ENCODE data around the gene CLDND2.

Gene CLDND2

DNA sequence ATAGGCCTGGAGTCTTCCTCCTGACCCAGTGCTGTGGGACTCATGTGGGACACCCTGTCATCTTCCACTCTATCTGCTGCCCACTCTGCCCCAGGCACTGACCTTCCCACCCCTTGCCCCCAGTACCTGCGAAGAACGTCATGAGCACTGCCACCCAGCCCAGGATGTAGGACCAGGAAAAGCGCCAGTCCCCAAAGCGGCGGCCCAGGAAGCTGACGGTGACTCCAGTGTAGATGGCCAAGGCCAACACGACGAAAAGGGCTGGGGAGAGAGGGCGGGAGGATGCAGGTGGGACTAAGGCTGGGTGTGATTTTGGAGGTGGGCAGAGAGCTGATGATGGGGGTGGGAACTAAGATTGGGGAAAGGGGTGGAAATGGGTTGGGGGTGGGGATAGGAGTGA is 11.6 kb upstream of the CLDND2 start:
- no peak overlapping the region for H3K27ac ChIP-seq (ENCODE audit: poor library complexity, severe bottlenecking)
- no peaks in the 10 kb centered on the region for H3K9me3 ChIP-seq (ENCODE audit: severe bottlenecking)
- no peaks in the 10 kb centered on the region for H3K4me1 ChIP-seq (ENCODE audit: insufficient read depth, poor library complexity, severe bottlenecking)
- DNase-seq (ENCODE audit: low spot score): no peak
- TF ChIP-seq, protein P1, sequence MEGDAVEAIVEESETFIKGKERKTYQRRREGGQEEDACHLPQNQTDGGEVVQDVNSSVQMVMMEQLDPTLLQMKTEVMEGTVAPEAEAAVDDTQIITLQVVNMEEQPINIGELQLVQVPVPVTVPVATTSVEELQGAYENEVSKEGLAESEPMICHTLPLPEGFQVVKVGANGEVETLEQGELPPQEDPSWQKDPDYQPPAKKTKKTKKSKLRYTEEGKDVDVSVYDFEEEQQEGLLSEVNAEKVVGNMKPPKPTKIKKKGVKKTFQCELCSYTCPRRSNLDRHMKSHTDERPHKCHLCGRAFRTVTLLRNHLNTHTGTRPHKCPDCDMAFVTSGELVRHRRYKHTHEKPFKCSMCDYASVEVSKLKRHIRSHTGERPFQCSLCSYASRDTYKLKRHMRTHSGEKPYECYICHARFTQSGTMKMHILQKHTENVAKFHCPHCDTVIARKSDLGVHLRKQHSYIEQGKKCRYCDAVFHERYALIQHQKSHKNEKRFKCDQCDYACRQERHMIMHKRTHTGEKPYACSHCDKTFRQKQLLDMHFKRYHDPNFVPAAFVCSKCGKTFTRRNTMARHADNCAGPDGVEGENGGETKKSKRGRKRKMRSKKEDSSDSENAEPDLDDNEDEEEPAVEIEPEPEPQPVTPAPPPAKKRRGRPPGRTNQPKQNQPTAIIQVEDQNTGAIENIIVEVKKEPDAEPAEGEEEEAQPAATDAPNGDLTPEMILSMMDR (IDR thresholded peaks at IDR 0.05; ENCODE audit: poor library complexity, severe bottlenecking): no peak
- H3K27me3 ChIP-seq (ENCODE audit: insufficient read depth, poor library complexity, severe bottlenecking): no peaks in the 10 kb centered on the region
- H3K4me3 ChIP-seq (ENCODE audit: severe bottlenecking): no peak overlapping the region
- H3K36me3 ChIP-seq (ENCODE audit: low read depth): no peaks in the 10 kb centered on the region
- no peak for ATAC-seq (ENCODE audit: low read depth)

DNA sequence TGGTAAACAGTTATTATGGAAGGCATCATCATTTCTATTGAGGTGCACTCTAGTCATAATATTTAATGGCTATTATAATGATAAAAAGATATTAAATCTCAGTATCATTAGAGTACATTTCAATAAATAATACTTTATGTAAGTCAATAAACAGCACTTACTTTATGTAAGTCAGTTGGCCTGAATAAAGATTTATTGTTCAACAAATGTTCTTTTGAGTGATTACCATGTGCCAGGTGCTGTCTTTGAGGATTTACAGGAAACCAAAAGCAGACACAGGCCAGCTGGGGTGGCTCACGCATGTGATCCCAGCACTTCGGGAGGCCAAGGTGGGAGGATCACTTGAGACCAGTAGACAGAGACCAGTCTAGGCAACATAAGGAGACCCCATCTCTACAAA is 8.6 kb upstream of the CLDND2 start:
- Histone ChIP-seq H3K27me3 (ENCODE audit: insufficient read depth, poor library complexity, severe bottlenecking) (no peaks in the 10 kb centered on the region), H3K36me3 (ENCODE audit: low read depth) (no peaks in the 10 kb centered on the region), H3K9me3 (ENCODE audit: severe bottlenecking) (no peaks in the 10 kb centered on the region), H3K27ac (ENCODE audit: poor library complexity, severe bottlenecking) (no peak overlapping the region), H3K4me1 (ENCODE audit: insufficient read depth, poor library complexity, severe bottlenecking) (no peaks in the 10 kb centered on the region), H3K4me3 (ENCODE audit: severe bottlenecking) (no peak overlapping the region)
- TF ChIP-seq, protein P1 (IDR thresholded peaks at IDR 0.05; ENCODE audit: poor library complexity, severe bottlenecking): no peak
- DNase-seq (ENCODE audit: low spot score) (no peak), ATAC-seq (ENCODE audit: low read depth) (no peak)

DNA sequence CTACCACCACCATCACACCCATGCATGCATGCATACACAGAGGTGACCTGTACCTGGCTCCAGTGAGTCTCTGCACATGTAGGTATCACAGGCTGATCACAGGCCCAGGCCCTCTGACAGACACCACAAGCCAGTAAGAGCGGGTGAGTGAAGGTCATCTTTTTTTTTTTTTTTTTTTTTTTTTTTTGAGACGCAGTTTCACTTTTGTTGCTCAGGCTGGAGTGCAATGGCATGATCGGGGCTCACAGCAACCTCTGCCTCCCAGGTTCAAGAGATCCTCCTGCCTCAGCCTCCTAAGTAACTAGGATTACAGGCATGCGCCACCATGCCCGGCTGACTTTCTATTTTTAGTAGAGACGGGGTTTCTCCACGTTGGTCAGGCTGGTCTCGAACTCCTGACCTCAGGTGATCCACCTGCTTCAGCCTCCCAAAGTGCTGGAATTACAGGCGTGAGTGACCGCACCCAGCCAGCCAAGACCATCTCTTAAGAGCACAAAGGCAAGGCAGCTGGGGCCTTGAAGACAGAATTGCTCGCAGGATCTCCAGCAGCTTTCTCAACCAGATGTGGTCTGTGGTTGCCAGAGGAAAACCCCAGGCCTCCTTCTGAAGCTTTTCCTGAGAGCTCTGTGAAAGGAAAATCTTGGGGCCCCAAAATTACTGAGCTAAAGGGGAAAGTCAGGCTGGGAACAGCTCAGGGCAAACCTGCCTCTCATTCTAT is 6.9 kb upstream of the CLDND2 start:
- H3K9me3 ChIP-seq (ENCODE audit: severe bottlenecking): no peaks in the 10 kb centered on the region
- H3K27ac ChIP-seq (ENCODE audit: poor library complexity, severe bottlenecking): no peak overlapping the region
- H3K4me1 ChIP-seq (ENCODE audit: insufficient read depth, poor library complexity, severe bottlenecking): no peaks in the 10 kb centered on the region
- no peaks in the 10 kb centered on the region for H3K36me3 ChIP-seq (ENCODE audit: low read depth)
- no peaks in the 10 kb centered on the region for H3K27me3 ChIP-seq (ENCODE audit: insufficient read depth, poor library complexity, severe bottlenecking)
- TF ChIP-seq, protein P1 (IDR thresholded peaks at IDR 0.05; ENCODE audit: poor library complexity, severe bottlenecking): no peak
- ATAC-seq (ENCODE audit: low read depth) (no peak), DNase-seq (ENCODE audit: low spot score) (no peak)
- H3K4me3 ChIP-seq (ENCODE audit: severe bottlenecking): no peak overlapping the region

DNA sequence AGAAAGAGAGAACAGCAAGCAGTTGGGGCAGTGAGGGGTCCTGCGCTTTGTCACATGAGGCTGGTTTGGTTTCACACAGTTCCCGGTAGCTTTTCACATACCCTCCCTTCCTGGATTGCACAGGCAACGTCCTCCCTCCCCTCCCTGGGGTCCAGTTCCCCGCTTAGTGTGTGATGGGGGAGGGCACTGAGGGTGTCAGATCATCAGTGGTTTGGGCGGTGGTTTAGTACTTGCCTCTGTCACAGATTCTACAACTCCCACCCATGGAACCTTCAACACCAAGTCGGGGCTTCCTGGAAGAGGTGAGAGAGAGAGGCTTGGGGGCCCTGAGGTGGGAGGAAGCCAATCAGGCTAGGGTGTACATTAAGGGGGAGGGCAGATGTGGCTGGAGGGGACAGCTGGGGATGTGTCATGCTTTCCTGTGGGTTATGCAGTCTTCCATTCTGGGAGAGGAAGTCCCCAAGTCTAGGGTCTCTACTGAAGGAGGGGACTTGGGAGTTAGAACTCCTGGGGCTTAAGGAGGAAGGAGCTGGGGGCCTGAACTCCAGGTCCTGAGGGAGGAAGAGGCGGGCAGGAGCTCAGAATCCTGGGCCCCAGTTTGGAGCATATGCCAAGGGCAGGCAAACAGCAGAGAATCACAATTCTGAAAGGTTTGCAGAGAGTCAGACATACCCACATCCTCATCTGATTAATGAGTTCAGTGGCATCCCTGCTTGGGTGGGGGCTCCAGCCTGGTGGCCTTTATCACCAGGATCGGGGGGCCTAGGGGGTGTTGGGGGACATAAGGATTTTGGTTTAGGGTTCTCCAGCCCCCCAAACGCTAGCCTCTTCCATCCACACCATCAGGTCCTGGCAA is 4.1 kb upstream of the CLDND2 start, which contains the start of gene NKG7:
Gene NKG7 (minus strand): TSS at position 6 of the 856 bp plus-strand sequence. CDS start 119 bp downstream, outside the sequence.
- H3K27ac ChIP-seq (ENCODE audit: poor library complexity, severe bottlenecking): no peak within 1 kb of the TSS
- H3K4me3 ChIP-seq (ENCODE audit: severe bottlenecking): no peak within 1 kb of the TSS
- H3K27me3 ChIP-seq (ENCODE audit: insufficient read depth, poor library complexity, severe bottlenecking): no peaks in the 10 kb centered on the region
- no peaks in the 10 kb centered on the region for H3K36me3 ChIP-seq (ENCODE audit: low read depth)
- no peaks in the 10 kb centered on the region for H3K4me1 ChIP-seq (ENCODE audit: insufficient read depth, poor library complexity, severe bottlenecking)
- no peaks in the 10 kb centered on the region for H3K9me3 ChIP-seq (ENCODE audit: severe bottlenecking)
- DNase-seq (ENCODE audit: low spot score): no peak
- no peak for ATAC-seq (ENCODE audit: low read depth)
- TF ChIP-seq, protein P1 (IDR thresholded peaks at IDR 0.05; ENCODE audit: poor library complexity, severe bottlenecking): no peak
